Measurements from ENCODE around the gene TEN1.
"Not testable (repeated sequence)": the region's sequence is repeated elsewhere in the genome, so short reads cannot be mapped to it uniquely, and the experiment has no call there.

The TEN1 gene

GRCh38 chr17:76032780-76033108 lies 53.7 kb downstream of the TEN1 start:
- no peak for DNase-seq

GRCh38 chr17:76033139-76033538 lies 54.1 kb downstream of the TEN1 start:
- DNase-seq, result no peak

GRCh38 chr17:76034428-76035350 lies 55.6 kb downstream of the TEN1 start:
- DNase-seq, result no peak

GRCh38 chr17:76036497-76037261 lies 57.6 kb downstream of the TEN1 start:
- DNase-seq, result no peak

GRCh38 chr17:76038050-76038449 lies 59.0 kb downstream of the TEN1 start:
- no peak for DNase-seq

- no peak for DNase-seq
These were observed 60.1 kb downstream of the TEN1 start for GRCh38 chr17:76039121-76039520.

- no peak for DNase-seq
These were observed 61.3 kb downstream of the TEN1 start for GRCh38 chr17:76040376-76040775.

GRCh38 chr17:76042868-76043267 lies 63.8 kb downstream of the TEN1 start:
- not testable (repeated sequence) for DNase-seq

GRCh38 chr17:76044475-76045007 lies 65.5 kb downstream of the TEN1 start:
- not testable (repeated sequence) for DNase-seq

- DNase-seq, result no peak
These were observed 67.0 kb downstream of the TEN1 start for GRCh38 chr17:76046064-76046463.

GRCh38 chr17:76048025-76048605 lies 69.1 kb downstream of the TEN1 start:
- DNase-seq, result no peak

GRCh38 chr17:76048711-76049110 lies 69.7 kb downstream of the TEN1 start:
- no peak for DNase-seq

GRCh38 chr17:76049239-76049638 lies 70.2 kb downstream of the TEN1 start:
- no peak for DNase-seq

- DNase-seq, result no peak
These were observed 70.9 kb downstream of the TEN1 start for GRCh38 chr17:76049836-76050537.
